Neural progenitor cell (in vitro differentiated cells): ENCODE measurements around the gene B3GAT1. TPM values are rescaled to one million over a fixed set of nuclear protein-coding genes. Genes with fewer than 3 reads are reported as not detected.

ENCODE experiments used
- DNase-seq: peaks from one replicate; pipeline ENCODE4 v3.0.0-alpha.2; 2016; ENCODE audit warnings: low spot score
- H2AFZ ChIP-seq: fragments of 200-600 bp; sonication (generic); replicated peaks from 2 replicates; pipeline ENCODE4 v1.6.1; 2016; ENCODE audit warnings: antibody characterized with exemption
- H3F3A ChIP-seq: fragments of 200-600 bp; sonication (generic); 2 replicates; pipeline ENCODE4 v1.6.1; 2016; ENCODE audit warnings: antibody characterized with exemption, low read depth
- H3K27ac ChIP-seq: fragments of 200-600 bp; sonication (generic); 2 replicates; pipeline ENCODE4 v1.5.1; 2016; ENCODE audit warnings: mild to moderate bottlenecking
- H3K27me3 ChIP-seq: fragments of 200-600 bp; sonication (generic); 2 replicates; pipeline ENCODE4 v1.6.1; 2016; ENCODE audit warnings: mild to moderate bottlenecking, moderate library complexity
- H3K36me3 ChIP-seq: fragments of 200-600 bp; sonication (generic); 2 replicates; pipeline ENCODE4 v1.5.1; 2016
- H3K4me1 ChIP-seq: fragments of 200-600 bp; sonication (generic); 2 replicates; pipeline ENCODE4 v1.6.1; 2016; ENCODE audit warnings: mixed run types
- H3K4me2 ChIP-seq: fragments of 200-600 bp; sonication (generic); 2 replicates; pipeline ENCODE4 v1.6.1; 2016
- H3K4me3 ChIP-seq: fragments of 200-600 bp; sonication (generic); 2 replicates; pipeline ENCODE4 v1.5.1; 2016
- H3K79me2 ChIP-seq: fragments of 200-600 bp; sonication (generic); 2 replicates; pipeline ENCODE4 v1.6.1; 2016; ENCODE audit warnings: low read depth
- H3K9ac ChIP-seq: fragments of 200-600 bp; sonication (generic); 2 replicates; pipeline ENCODE4 v1.6.1; 2016
- H3K9me3 ChIP-seq: fragments of 200-600 bp; sonication (generic); 2 replicates; pipeline ENCODE4 v1.5.1; 2016; ENCODE audit warnings: low read depth
- H4K20me1 ChIP-seq: fragments of 200-600 bp; sonication (generic); 2 replicates; pipeline ENCODE4 v1.6.1; 2016; ENCODE audit warnings: low read depth
- H3K27ac Mint-ChIP-seq: 3 replicates; pipeline ENCODE4 v1.8.0; 2021; ENCODE audit warnings: mixed read lengths
- H3K27me3 Mint-ChIP-seq: 2 replicates; pipeline ENCODE4 v1.8.0; 2022; ENCODE audit warnings: low read depth, mild to moderate bottlenecking, inconsistent platforms, moderate library complexity, mixed read lengths; ENCODE audit not compliant: insufficient read depth
- H3K36me3 Mint-ChIP-seq: 3 replicates; pipeline ENCODE4 v1.8.0; 2021; ENCODE audit warnings: mixed read lengths
- H3K4me1 Mint-ChIP-seq: 3 replicates; pipeline ENCODE4 v1.8.0; 2021; ENCODE audit warnings: mixed read lengths
- H3K4me3 Mint-ChIP-seq: 3 replicates; pipeline ENCODE4 v1.8.0; 2021; ENCODE audit warnings: mild to moderate bottlenecking, moderate library complexity, mixed read lengths
- H3K9me3 Mint-ChIP-seq: 3 replicates; pipeline ENCODE4 v1.8.0; 2020; ENCODE audit warnings: mixed read lengths
- EZH2 ChIP-seq: fragments of 200-600 bp; sonication (generic); IDR thresholded peaks from 2 replicates; pipeline ENCODE4 v1.6.1; 2017; ENCODE audit warnings: antibody characterized with exemption, mild to moderate bottlenecking, moderate library complexity
- EZH2phosphoT487 ChIP-seq: fragments of 200-600 bp; sonication (generic); IDR thresholded peaks from 2 replicates; pipeline ENCODE4 v1.6.1; 2017; ENCODE audit warnings: antibody characterized with exemption
- total RNA-seq: library from RNA; depleted of rRNA; stranded (reverse); fragments of >200 nt; gene quantifications from 2 replicates; pipeline ENCODE4 v1.2.3, GENCODE V29; 2015; ENCODE audit warnings: low replicate concordance
- TF ChIP-seq, protein P1 (sequence below): fragments of 200-600 bp; sonication (generic); IDR thresholded peaks from 2 replicates; pipeline ENCODE4 v1.5.1; 2017; ENCODE audit warnings: antibody characterized with exemption, mild to moderate bottlenecking

B3GAT1 gene
- total RNA-seq, 1 donor from 2014 or later = 11.0 TPM

DNA sequence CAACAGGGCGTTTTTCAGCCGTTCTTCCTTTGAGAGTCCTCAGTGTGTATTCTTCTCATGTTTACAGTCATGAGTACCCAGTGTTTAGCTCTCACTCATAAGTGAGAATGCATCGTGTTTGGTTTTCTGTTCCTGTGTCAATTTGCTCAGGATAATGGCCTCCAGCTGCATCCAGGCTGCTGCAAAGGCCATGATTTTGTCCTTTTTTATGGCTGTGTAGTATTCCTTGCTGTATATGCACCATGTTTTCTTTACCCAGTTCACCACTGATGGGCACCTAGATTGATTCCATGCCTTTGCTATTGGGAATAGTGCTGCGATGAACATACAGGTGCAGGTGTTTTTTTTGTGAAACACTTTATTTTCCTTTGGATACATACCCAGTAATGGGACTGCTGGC, 23.5 kb downstream of the B3GAT1 start:
- Histone ChIP-seq H2AFZ (no peak overlapping the region), H3K79me2 (no peaks in the 10 kb centered on the region), H3K4me1 (peaks cover under 1% of the 10 kb centered on the region), H3K27me3 (no peaks in the 10 kb centered on the region), H3K27ac (no peak overlapping the region), H3K4me3 (no peak overlapping the region), H4K20me1 (peaks cover 34% of the 10 kb centered on the region), H3F3A (no peaks in the 10 kb centered on the region), H3K36me3 (no peaks in the 10 kb centered on the region), H3K9ac (no peak overlapping the region), H3K4me2 (no peak overlapping the region), H3K9me3 (no peaks in the 10 kb centered on the region)
- TF ChIP-seq EZH2 (no peak), EZH2phosphoT487 (no peak)
- TF ChIP-seq, protein P1, sequence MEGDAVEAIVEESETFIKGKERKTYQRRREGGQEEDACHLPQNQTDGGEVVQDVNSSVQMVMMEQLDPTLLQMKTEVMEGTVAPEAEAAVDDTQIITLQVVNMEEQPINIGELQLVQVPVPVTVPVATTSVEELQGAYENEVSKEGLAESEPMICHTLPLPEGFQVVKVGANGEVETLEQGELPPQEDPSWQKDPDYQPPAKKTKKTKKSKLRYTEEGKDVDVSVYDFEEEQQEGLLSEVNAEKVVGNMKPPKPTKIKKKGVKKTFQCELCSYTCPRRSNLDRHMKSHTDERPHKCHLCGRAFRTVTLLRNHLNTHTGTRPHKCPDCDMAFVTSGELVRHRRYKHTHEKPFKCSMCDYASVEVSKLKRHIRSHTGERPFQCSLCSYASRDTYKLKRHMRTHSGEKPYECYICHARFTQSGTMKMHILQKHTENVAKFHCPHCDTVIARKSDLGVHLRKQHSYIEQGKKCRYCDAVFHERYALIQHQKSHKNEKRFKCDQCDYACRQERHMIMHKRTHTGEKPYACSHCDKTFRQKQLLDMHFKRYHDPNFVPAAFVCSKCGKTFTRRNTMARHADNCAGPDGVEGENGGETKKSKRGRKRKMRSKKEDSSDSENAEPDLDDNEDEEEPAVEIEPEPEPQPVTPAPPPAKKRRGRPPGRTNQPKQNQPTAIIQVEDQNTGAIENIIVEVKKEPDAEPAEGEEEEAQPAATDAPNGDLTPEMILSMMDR = no peak
- Mint-ChIP-seq H3K27ac (no peak overlapping the region), H3K4me3 (no peak overlapping the region), H3K9me3 (no peaks in the 10 kb centered on the region), H3K27me3 (no peaks in the 10 kb centered on the region), H3K4me1 (peaks cover 8% of the 10 kb centered on the region), H3K36me3 (peaks cover 11% of the 10 kb centered on the region)
- no peak for DNase-seq

DNA sequence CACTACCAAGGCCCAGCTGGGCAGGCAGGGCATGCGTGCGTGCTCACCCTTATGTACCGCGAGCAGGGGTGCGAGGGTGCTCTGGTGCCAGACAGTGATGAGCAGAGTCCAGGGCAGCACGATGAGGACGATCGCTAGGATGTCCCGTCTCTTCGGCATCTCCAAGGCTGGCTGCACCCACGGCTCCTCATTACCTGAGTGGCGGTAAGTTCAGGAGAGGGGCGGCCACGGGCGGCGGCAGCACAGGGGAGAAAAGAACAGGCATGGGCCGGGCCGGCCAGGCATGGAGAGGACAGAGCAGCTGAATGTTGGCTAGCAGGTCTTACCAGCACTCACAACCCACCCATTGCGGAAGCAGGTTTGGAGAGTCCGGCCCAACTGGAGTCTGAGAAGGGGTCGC, 24.5 kb downstream of the B3GAT1 start:
- H3K4me1 Mint-ChIP-seq = peaks cover 3% of the 10 kb centered on the region
- H3K4me3 Mint-ChIP-seq = no peak overlapping the region
- H3K27me3 Mint-ChIP-seq = no peaks in the 10 kb centered on the region
- Histone ChIP-seq H3K27ac (no peak overlapping the region), H2AFZ (no peak overlapping the region), H3F3A (no peaks in the 10 kb centered on the region), H3K9ac (no peak overlapping the region), H4K20me1 (peaks cover 23% of the 10 kb centered on the region), H3K4me3 (no peak overlapping the region), H3K4me1 (no peaks in the 10 kb centered on the region), H3K79me2 (no peaks in the 10 kb centered on the region), H3K27me3 (no peaks in the 10 kb centered on the region), H3K36me3 (no peaks in the 10 kb centered on the region), H3K4me2 (no peak overlapping the region), H3K9me3 (no peaks in the 10 kb centered on the region)
- no peak overlapping the region for H3K27ac Mint-ChIP-seq
- H3K36me3 Mint-ChIP-seq = peaks cover 10% of the 10 kb centered on the region
- H3K9me3 Mint-ChIP-seq = no peaks in the 10 kb centered on the region
- no peak for DNase-seq
- TF ChIP-seq EZH2 = no peak
- TF ChIP-seq, protein P1 = no peak
- no peak for TF ChIP-seq EZH2phosphoT487

GRCh38 chr11:134386945-134387344, 25.1 kb downstream of the B3GAT1 start:
- Histone ChIP-seq H3F3A (no peaks in the 10 kb centered on the region), H3K4me1 (no peaks in the 10 kb centered on the region), H3K9me3 (no peaks in the 10 kb centered on the region), H3K9ac (no peak overlapping the region), H3K4me2 (no peak overlapping the region), H3K79me2 (no peaks in the 10 kb centered on the region), H4K20me1 (peaks cover 17% of the 10 kb centered on the region), H3K27ac (no peak overlapping the region), H2AFZ (no peak overlapping the region), H3K36me3 (no peaks in the 10 kb centered on the region), H3K4me3 (no peak overlapping the region), H3K27me3 (no peaks in the 10 kb centered on the region)
- H3K9me3 Mint-ChIP-seq = no peaks in the 10 kb centered on the region
- no peaks in the 10 kb centered on the region for H3K27me3 Mint-ChIP-seq
- peaks cover 3% of the 10 kb centered on the region for H3K4me1 Mint-ChIP-seq
- TF ChIP-seq, protein P1 = no peak
- TF ChIP-seq EZH2 = no peak
- TF ChIP-seq EZH2phosphoT487 = no peak
- no peak overlapping the region for H3K4me3 Mint-ChIP-seq
- peaks cover 10% of the 10 kb centered on the region for H3K36me3 Mint-ChIP-seq
- H3K27ac Mint-ChIP-seq = peak overlapping the region; percentile 76
- no peak for DNase-seq
